Neural cell (in vitro differentiated cells): ENCODE data around the gene MIS18BP1.

Source experiments
- EP300 ChIP-seq: fragments of 450-650 bp; conservative IDR thresholded peaks from 2 replicates; pipeline ENCODE4 v1.6.1; 2014; ENCODE audit warnings: antibody characterized with exemption, mild to moderate bottlenecking, moderate library complexity; ENCODE audit not compliant: poor library complexity, severe bottlenecking
- EZH2 ChIP-seq: fragments of 200-600, 300-800 bp; shearing (Covaris generic), sonication (generic); IDR thresholded peaks from 2 replicates; pipeline ENCODE4 v1.6.1; 2014; ENCODE audit warnings: antibody characterized with exemption, low read length, borderline replicate concordance, mild to moderate bottlenecking; ENCODE audit not compliant: insufficient read depth, poor library complexity, severe bottlenecking
- POLR2AphosphoS5 ChIP-seq: IDR thresholded peaks from 2 replicates; pipeline ENCODE4 v1.6.1; 2012
- RAD21 ChIP-seq: fragments of 450-650 bp; conservative IDR thresholded peaks from 2 replicates; pipeline ENCODE4 v1.6.1; 2014; ENCODE audit warnings: antibody characterized with exemption, mild to moderate bottlenecking, moderate library complexity
- SMC3 ChIP-seq: fragments of 450-650 bp; conservative IDR thresholded peaks from 2 replicates; pipeline ENCODE4 v1.6.1; 2014; ENCODE audit warnings: antibody characterized with exemption, mild to moderate bottlenecking, moderate library complexity; ENCODE audit not compliant: poor library complexity
- TF ChIP-seq, protein P1 (sequence below): fragments of 450-650 bp; IDR thresholded peaks from 2 replicates; pipeline ENCODE4 v1.5.1; 2014; ENCODE audit warnings: antibody characterized with exemption, mild to moderate bottlenecking, moderate library complexity; ENCODE audit not compliant: poor library complexity, severe bottlenecking
- TF ChIP-seq, protein P2 (sequence below): IDR thresholded peaks from 2 replicates; pipeline ENCODE4 v1.6.1; 2012; ENCODE audit warnings: borderline replicate concordance

- TF ChIP-seq EP300 (no peak), POLR2AphosphoS5 (no peak), SMC3 (no peak), RAD21 (no peak), EZH2 (no peak)
- TF ChIP-seq, protein P1, sequence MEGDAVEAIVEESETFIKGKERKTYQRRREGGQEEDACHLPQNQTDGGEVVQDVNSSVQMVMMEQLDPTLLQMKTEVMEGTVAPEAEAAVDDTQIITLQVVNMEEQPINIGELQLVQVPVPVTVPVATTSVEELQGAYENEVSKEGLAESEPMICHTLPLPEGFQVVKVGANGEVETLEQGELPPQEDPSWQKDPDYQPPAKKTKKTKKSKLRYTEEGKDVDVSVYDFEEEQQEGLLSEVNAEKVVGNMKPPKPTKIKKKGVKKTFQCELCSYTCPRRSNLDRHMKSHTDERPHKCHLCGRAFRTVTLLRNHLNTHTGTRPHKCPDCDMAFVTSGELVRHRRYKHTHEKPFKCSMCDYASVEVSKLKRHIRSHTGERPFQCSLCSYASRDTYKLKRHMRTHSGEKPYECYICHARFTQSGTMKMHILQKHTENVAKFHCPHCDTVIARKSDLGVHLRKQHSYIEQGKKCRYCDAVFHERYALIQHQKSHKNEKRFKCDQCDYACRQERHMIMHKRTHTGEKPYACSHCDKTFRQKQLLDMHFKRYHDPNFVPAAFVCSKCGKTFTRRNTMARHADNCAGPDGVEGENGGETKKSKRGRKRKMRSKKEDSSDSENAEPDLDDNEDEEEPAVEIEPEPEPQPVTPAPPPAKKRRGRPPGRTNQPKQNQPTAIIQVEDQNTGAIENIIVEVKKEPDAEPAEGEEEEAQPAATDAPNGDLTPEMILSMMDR = no peak
- TF ChIP-seq, protein P2, sequence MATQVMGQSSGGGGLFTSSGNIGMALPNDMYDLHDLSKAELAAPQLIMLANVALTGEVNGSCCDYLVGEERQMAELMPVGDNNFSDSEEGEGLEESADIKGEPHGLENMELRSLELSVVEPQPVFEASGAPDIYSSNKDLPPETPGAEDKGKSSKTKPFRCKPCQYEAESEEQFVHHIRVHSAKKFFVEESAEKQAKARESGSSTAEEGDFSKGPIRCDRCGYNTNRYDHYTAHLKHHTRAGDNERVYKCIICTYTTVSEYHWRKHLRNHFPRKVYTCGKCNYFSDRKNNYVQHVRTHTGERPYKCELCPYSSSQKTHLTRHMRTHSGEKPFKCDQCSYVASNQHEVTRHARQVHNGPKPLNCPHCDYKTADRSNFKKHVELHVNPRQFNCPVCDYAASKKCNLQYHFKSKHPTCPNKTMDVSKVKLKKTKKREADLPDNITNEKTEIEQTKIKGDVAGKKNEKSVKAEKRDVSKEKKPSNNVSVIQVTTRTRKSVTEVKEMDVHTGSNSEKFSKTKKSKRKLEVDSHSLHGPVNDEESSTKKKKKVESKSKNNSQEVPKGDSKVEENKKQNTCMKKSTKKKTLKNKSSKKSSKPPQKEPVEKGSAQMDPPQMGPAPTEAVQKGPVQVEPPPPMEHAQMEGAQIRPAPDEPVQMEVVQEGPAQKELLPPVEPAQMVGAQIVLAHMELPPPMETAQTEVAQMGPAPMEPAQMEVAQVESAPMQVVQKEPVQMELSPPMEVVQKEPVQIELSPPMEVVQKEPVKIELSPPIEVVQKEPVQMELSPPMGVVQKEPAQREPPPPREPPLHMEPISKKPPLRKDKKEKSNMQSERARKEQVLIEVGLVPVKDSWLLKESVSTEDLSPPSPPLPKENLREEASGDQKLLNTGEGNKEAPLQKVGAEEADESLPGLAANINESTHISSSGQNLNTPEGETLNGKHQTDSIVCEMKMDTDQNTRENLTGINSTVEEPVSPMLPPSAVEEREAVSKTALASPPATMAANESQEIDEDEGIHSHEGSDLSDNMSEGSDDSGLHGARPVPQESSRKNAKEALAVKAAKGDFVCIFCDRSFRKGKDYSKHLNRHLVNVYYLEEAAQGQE = no peak
These were observed 30.3 kb downstream of the MIS18BP1 start for GRCh38 chr14:45222485-45223262.
